BJ (cell line): ENCODE measurements around the gene FAF1. TPM values are rescaled to one million over a fixed set of nuclear protein-coding genes. Genes with fewer than 3 reads are reported as not detected.
"Not testable (repeated sequence)": the region's sequence is repeated elsewhere in the genome, so short reads cannot be mapped to it uniquely, and the experiment has no call there.

ENCODE experiments used
- CTCF ChIA-PET: fragments of 350-600 bp; formaldehyde crosslinking; extraction: SDS; loops from one replicate; lab custom pipeline; 2021; ENCODE audit warnings: antibody characterized with exemption, inconsistent platforms; lab: Yijun Ruan, JAX
- POLR2A ChIA-PET: fragments of 300-600 bp; sonication (Branson Sonifier 250); formaldehyde crosslinking; extraction: SDS; loops from one replicate; lab custom pipeline; 2021; ENCODE audit warnings: antibody characterized with exemption; lab: Charles Lee
- DNase-seq: peaks from one replicate; pipeline ENCODE4 v3.0.0-alpha.2; 2011; ENCODE audit warnings: low read depth
- H3K27me3 ChIP-seq: 2 replicates; pipeline ENCODE4 v1.6.0; 2011; ENCODE audit warnings: low read length; ENCODE audit not compliant: control insufficient read depth, insufficient read depth
- H3K36me3 ChIP-seq: 2 replicates; pipeline ENCODE4 v1.5.1; 2011; ENCODE audit warnings: low read length; ENCODE audit not compliant: control insufficient read depth, insufficient read depth
- H3K4me3 ChIP-seq: 2 replicates; pipeline ENCODE4 v1.5.1; 2011; ENCODE audit warnings: low read depth, mild to moderate bottlenecking, control low read depth, low read length
- CTCF ChIP-seq: IDR thresholded peaks from 2 replicates; pipeline ENCODE4 v1.5.1; 2011; ENCODE audit warnings: low read depth, mild to moderate bottlenecking, control low read depth, inconsistent platforms, low read length, moderate library complexity; ENCODE audit not compliant: insufficient read depth
- polyA plus RNA-seq: library from polyadenylated mRNA; depleted of rRNA; stranded (reverse); fragments of >200 nt; gene quantifications from 2 replicates; pipeline ENCODE4 v1.2.3, GENCODE V29; 2011

The FAF1 gene
- polyA plus RNA-seq, 1 experiment = 15.5 TPM

GRCh38 chr1:50950396-50950795, 9.7 kb downstream of the FAF1 start:
- Histone ChIP-seq H3K4me3 (no peak overlapping the region), H3K36me3 (no peaks in the 10 kb centered on the region)
- no peak for TF ChIP-seq CTCF

GRCh38 chr1:50949286-50949982, 10.6 kb downstream of the FAF1 start:
- no peaks in the 10 kb centered on the region for H3K36me3 ChIP-seq
- no peak for TF ChIP-seq CTCF
- ChIA-PET CTCF (no interaction called here), POLR2A (no interaction called here)
- no peaks in the 10 kb centered on the region for H3K27me3 ChIP-seq
- H3K4me3 ChIP-seq = no peak overlapping the region
- no peak for DNase-seq

More at GRCh38 chr1:50950396-50950795, 9.7 kb downstream of the FAF1 start:
- H3K27me3 ChIP-seq = no peaks in the 10 kb centered on the region
- ChIA-PET POLR2A (no interaction called here), CTCF (interaction anchor here (0.9 kb wide), 1 partner anchor 10 kb away, joined by 3 read pairs; the partner anchor contains the start of gene FAF1)
- DNase-seq = no peak

GRCh38 chr1:50942334-50942733, 17.7 kb downstream of the FAF1 start:
- CTCF ChIA-PET = interaction anchor here (0.8 kb wide), 1 partner anchor 13 kb away, joined by 4 read pairs; no protein-coding TSS in a partner anchor
- POLR2A ChIA-PET = no interaction called here
- Histone ChIP-seq H3K27me3 (no peaks in the 10 kb centered on the region), H3K4me3 (no peak overlapping the region), H3K36me3 (no peaks in the 10 kb centered on the region)
- TF ChIP-seq CTCF = no peak
- no peak for DNase-seq

- H3K27me3 ChIP-seq = no peaks in the 10 kb centered on the region
- DNase-seq = no peak
- H3K36me3 ChIP-seq = no peaks in the 10 kb centered on the region
- no peak overlapping the region for H3K4me3 ChIP-seq
- no peak for TF ChIP-seq CTCF
- CTCF ChIA-PET = interaction anchor here (2.4 kb wide), 1 partner anchor 11 kb away, joined by 8 read pairs; no protein-coding TSS in a partner anchor
- POLR2A ChIA-PET = no interaction called here
These were observed 19.8 kb downstream of the FAF1 start for GRCh38 chr1:50940291-50940690.

GRCh38 chr1:50936321-50936720, 23.7 kb downstream of the FAF1 start:
- ChIA-PET CTCF (interaction anchor here (0.6 to 1.5 kb wide), 3 partner anchors 20 to 168 kb away, joined by 3 to 4 read pairs (median 4); no protein-coding TSS in a partner anchor), POLR2A (no interaction called here)
- no peaks in the 10 kb centered on the region for H3K36me3 ChIP-seq
- no peak overlapping the region for H3K4me3 ChIP-seq
- H3K27me3 ChIP-seq = no peaks in the 10 kb centered on the region
- no peak for TF ChIP-seq CTCF
- DNase-seq = no peak

GRCh38 chr1:50935276-50935675, 24.8 kb downstream of the FAF1 start:
- H3K36me3 ChIP-seq, POLR2A ChIA-PET, DNase-seq, H3K4me3 ChIP-seq, H3K27me3 ChIP-seq: not testable (repeated sequence)
- CTCF ChIA-PET = interaction anchor here (0.6 to 1.1 kb wide), 3 partner anchors 136 to 356 kb away, joined by 3 to 5 read pairs (median 4); no protein-coding TSS in a partner anchor
